AG04450 (cell line): Measurements from ENCODE around the gene DDX27. TPM values are rescaled to one million over a fixed set of nuclear protein-coding genes. Genes with fewer than 3 reads are reported as not detected.

Experiments used
- CTCF ChIA-PET: fragments of 300-600, 350-600 bp; formaldehyde crosslinking; extraction: SDS; loops from one replicate; lab custom pipeline; 2022; ENCODE audit warnings: antibody characterized with exemption, inconsistent platforms; lab: Charles Lee
- POLR2A ChIA-PET: fragments of 350-600 bp; formaldehyde crosslinking; extraction: SDS; loops from one replicate; lab custom pipeline; 2021; ENCODE audit warnings: antibody characterized with exemption, inconsistent platforms; lab: Yijun Ruan, JAX
- DNase-seq: peaks from one replicate; pipeline ENCODE4 v3.0.0-alpha.2; 2011; ENCODE audit warnings: low read depth, low spot score
- H3K27ac ChIP-seq: one replicate; pipeline ENCODE4 v1.5.1; 2012; ENCODE audit warnings: low read depth, low read length, control low read depth
- H3K27me3 ChIP-seq: one replicate; pipeline ENCODE4 v1.6.0; 2012; ENCODE audit warnings: low read length; ENCODE audit not compliant: control insufficient read depth, insufficient read depth
- H3K4me3 ChIP-seq: 2 replicates; pipeline ENCODE4 v1.5.1; 2011; ENCODE audit warnings: mild to moderate bottlenecking, low read depth, low read length, control low read depth
- H3K9me3 ChIP-seq: 2 replicates; pipeline ENCODE4 v1.5.1; 2012; ENCODE audit warnings: low read length; ENCODE audit not compliant: control insufficient read depth, insufficient read depth
- CTCF ChIP-seq: IDR thresholded peaks from 2 replicates; pipeline ENCODE4 v1.5.1; 2011; ENCODE audit warnings: low read depth, low read length, control low read depth, inconsistent platforms
- polyA plus RNA-seq: library from polyadenylated mRNA; depleted of rRNA; stranded (reverse); fragments of >200 nt; gene quantifications from 2 replicates; pipeline ENCODE4 v1.2.3, GENCODE V29; 2011

Gene DDX27
- polyA plus RNA-seq, 1 experiment = 31.3 TPM

GRCh38 chr20:49287555-49288249, 68.5 kb downstream of the DDX27 start:
- Histone ChIP-seq H3K4me3 (no peak overlapping the region), H3K9me3 (peaks cover 23% of the 10 kb centered on the region), H3K27me3 (no peaks in the 10 kb centered on the region), H3K27ac (peak overlapping the region; percentile 68)
- no peak for DNase-seq
- POLR2A ChIA-PET = interaction anchor here (1.1 to 1.7 kb wide), 2 partner anchors 9 to 36 kb away, joined by 3 to 11 read pairs; partner anchors contain the start of gene ZNFX1
- no peak for TF ChIP-seq CTCF
- CTCF ChIA-PET = interaction anchor here (0.8 kb wide), 1 partner anchor 34 kb away, joined by 4 read pairs; no protein-coding TSS in a partner anchor

GRCh38 chr20:49288250-49288751, 69.1 kb downstream of the DDX27 start:
- Histone ChIP-seq H3K27ac (peak overlapping the region; percentile 42), H3K9me3 (peaks cover 17% of the 10 kb centered on the region; the same call in 1 of the 2 replicates), H3K27me3 (no peaks in the 10 kb centered on the region), H3K4me3 (no peak overlapping the region)
- CTCF ChIA-PET = no interaction called here
- POLR2A ChIA-PET = interaction anchor here (0.5 to 1.7 kb wide), 3 partner anchors 10 to 1046 kb away, joined by 3 to 11 read pairs (median 6); partner anchors contain the start of gene ZNFX1
- DNase-seq = no peak
- no peak for TF ChIP-seq CTCF

GRCh38 chr20:49288784-49289696, 69.8 kb downstream of the DDX27 start:
- TF ChIP-seq CTCF = no peak
- Histone ChIP-seq H3K27me3 (no peaks in the 10 kb centered on the region), H3K9me3 (peaks cover 16% of the 10 kb centered on the region; the same call in 1 of the 2 replicates), H3K4me3 (no peak overlapping the region), H3K27ac (no peak overlapping the region)
- no peak for DNase-seq
- ChIA-PET POLR2A (interaction anchor here (0.5 to 1.7 kb wide), 3 partner anchors 11 to 1045 kb away, joined by 3 to 11 read pairs (median 6); partner anchors contain the start of gene ZNFX1), CTCF (no interaction called here)

- no peak for DNase-seq
- TF ChIP-seq CTCF = no peak
- Histone ChIP-seq H3K9me3 (peaks cover 15% of the 10 kb centered on the region; the same call in 1 of the 2 replicates), H3K27me3 (no peaks in the 10 kb centered on the region), H3K4me3 (no peak overlapping the region), H3K27ac (peak overlapping the region; percentile 31)
- POLR2A ChIA-PET = interaction anchor here (2.1 kb wide), 1 partner anchor 13 kb away, joined by 6 read pairs; the partner anchor contains the start of gene ZNFX1
- CTCF ChIA-PET = no interaction called here
These were observed 71.5 kb downstream of the DDX27 start for GRCh38 chr20:49290608-49291191.
